ENCODE data around the gene THSD4.

The THSD4 gene

GRCh38 chr15:71115567-71116351, 488 bp downstream of the THSD4 start:
- TF ChIP-seq CTCF (IDR thresholded peaks at IDR 0.05; ENCODE audit: extremely low read depth, missing control alignments), result no peak
- DNase-seq (ENCODE audit: low spot score), result peak; percentile 47

GRCh38 chr15:71116366-71116765, 1.1 kb downstream of the THSD4 start:
- TF ChIP-seq CTCF (IDR thresholded peaks at IDR 0.05; ENCODE audit: extremely low read depth, missing control alignments), result no peak

GRCh38 chr15:71116942-71117341, 1.7 kb downstream of the THSD4 start:
- no peak for DNase-seq (ENCODE audit: low spot score)
- TF ChIP-seq CTCF (IDR thresholded peaks at IDR 0.05; ENCODE audit: extremely low read depth, missing control alignments), result no peak

More at GRCh38 chr15:71116366-71116765, 1.1 kb downstream of the THSD4 start:
- DNase-seq (ENCODE audit: low spot score), result no peak

- DNase-seq (ENCODE audit: low spot score), result no peak
- no peak for TF ChIP-seq CTCF (IDR thresholded peaks at IDR 0.05; ENCODE audit: extremely low read depth, missing control alignments)
Measured at GRCh38 chr15:71117714-71118305, 2.5 kb downstream of the THSD4 start.

GRCh38 chr15:71118345-71118744, 3.1 kb downstream of the THSD4 start:
- no peak for TF ChIP-seq CTCF (IDR thresholded peaks at IDR 0.05; ENCODE audit: extremely low read depth, missing control alignments)

GRCh38 chr15:71118881-71119632, 3.8 kb downstream of the THSD4 start:
- DNase-seq (ENCODE audit: low spot score), result no peak
- no peak for TF ChIP-seq CTCF (IDR thresholded peaks at IDR 0.05; ENCODE audit: extremely low read depth, missing control alignments)

More at GRCh38 chr15:71118345-71118744, 3.1 kb downstream of the THSD4 start:
- no peak for DNase-seq (ENCODE audit: low spot score)

Measured in GM20000 (cell line).